ENCODE data around the gene GNPTAB. TPM values are rescaled to one million over a fixed set of nuclear protein-coding genes. Genes with fewer than 3 reads are reported as not detected.

Gene GNPTAB
- total and polyA plus RNA-seq, 2 donors (not counting 1 experiment from before 2014, with no cell fraction given): 10.4 to 79.4 TPM

GRCh38 chr12:101761350-101761749 is 69.4 kb downstream of the GNPTAB start:
- ChIA-PET POLR2A (no interaction called here), CTCF (interaction anchor here (0.7 to 4.0 kb wide), 9 partner anchors 11 to 347 kb away, joined by 3 to 30 read pairs (median 6); no protein-coding TSS in a partner anchor)
- Mint-ChIP-seq H3K27ac (peak overlapping the region; percentile 15), H3K4me3 (no peak overlapping the region), H3K9me3 (ENCODE audit: insufficient read depth) (no peaks in the 10 kb centered on the region), H3K27me3 (no peaks in the 10 kb centered on the region), H3K4me1 (peaks cover 20% of the 10 kb centered on the region)
- intact Hi-C loops (cut with micrococcal nuclease): loop anchor here (2.0 to 5.0 kb wide), 3 partner anchors 17 to 271 kb away; no protein-coding TSS in a partner anchor
- Histone ChIP-seq H2AFZ (ENCODE audit: insufficient read depth, low read depth, low read length, poor library complexity, severe bottlenecking) (no peak overlapping the region), H3K27me3 (replicated peaks in 1 of 4; ENCODE audit: control extremely low read depth in 1 of 4, control insufficient read depth in 3 of 4, insufficient read depth in 4 of 4, low read length in 3 of 4) (no peaks in the 10 kb centered on the region), H4K20me1 (ENCODE audit: control insufficient read depth, insufficient read depth, low read length, poor library complexity, severe bottlenecking) (no peaks in the 10 kb centered on the region), H3K4me2 (replicated peaks; ENCODE audit: low read depth, low read length, poor library complexity, severe bottlenecking) (no peak overlapping the region), H3K36me3 (replicated peaks in 1 of 2; ENCODE audit: control extremely low read depth in 1 of 2, control insufficient read depth in 1 of 2, extremely low read depth in 1 of 2, insufficient read depth in 2 of 2, low read length in 1 of 2) (peaks cover 5 to 34% of the 10 kb centered on the region in 2 experiments), H3K27ac (ENCODE audit: low read length in 2 of 2) (no peak overlapping the region), H3K9me3 (ENCODE audit: control extremely low read depth in 1 of 3, control insufficient read depth in 2 of 3, insufficient read depth in 1 of 3, low read length in 2 of 3) (no peaks in the 10 kb centered on the region), H3K4me3 (ENCODE audit: control extremely low read depth in 1 of 5, extremely low read depth in 1 of 5, insufficient read depth in 1 of 5, low read depth in 2 of 5, low read length in 4 of 5) (no peak overlapping the region), H3K4me1 (ENCODE audit: control insufficient read depth in 2 of 2, insufficient read depth in 2 of 2, low read length in 2 of 2) (peaks cover 3% of the 10 kb centered on the region in 2 donors), H3K9ac (ENCODE audit: low read length) (no peak overlapping the region), H3K79me2 (ENCODE audit: control insufficient read depth, insufficient read depth, low read length) (no peaks in the 10 kb centered on the region)
- DNase-seq (no peak), ATAC-seq (ENCODE audit: low read depth) (no peak)
- TF ChIP-seq, protein P1, sequence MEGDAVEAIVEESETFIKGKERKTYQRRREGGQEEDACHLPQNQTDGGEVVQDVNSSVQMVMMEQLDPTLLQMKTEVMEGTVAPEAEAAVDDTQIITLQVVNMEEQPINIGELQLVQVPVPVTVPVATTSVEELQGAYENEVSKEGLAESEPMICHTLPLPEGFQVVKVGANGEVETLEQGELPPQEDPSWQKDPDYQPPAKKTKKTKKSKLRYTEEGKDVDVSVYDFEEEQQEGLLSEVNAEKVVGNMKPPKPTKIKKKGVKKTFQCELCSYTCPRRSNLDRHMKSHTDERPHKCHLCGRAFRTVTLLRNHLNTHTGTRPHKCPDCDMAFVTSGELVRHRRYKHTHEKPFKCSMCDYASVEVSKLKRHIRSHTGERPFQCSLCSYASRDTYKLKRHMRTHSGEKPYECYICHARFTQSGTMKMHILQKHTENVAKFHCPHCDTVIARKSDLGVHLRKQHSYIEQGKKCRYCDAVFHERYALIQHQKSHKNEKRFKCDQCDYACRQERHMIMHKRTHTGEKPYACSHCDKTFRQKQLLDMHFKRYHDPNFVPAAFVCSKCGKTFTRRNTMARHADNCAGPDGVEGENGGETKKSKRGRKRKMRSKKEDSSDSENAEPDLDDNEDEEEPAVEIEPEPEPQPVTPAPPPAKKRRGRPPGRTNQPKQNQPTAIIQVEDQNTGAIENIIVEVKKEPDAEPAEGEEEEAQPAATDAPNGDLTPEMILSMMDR (IDR thresholded peaks at IDR 0.05): no peak
- TF ChIP-seq EZH2 (IDR thresholded peaks at IDR 0.05; ENCODE audit: borderline replicate concordance, insufficient read depth, low read depth, low read length, poor library complexity, severe bottlenecking): no peak
- no CpG with 5 or more reads among the region's 5 CpGs for WGBS (ENCODE audit: insufficient coverage)

DNA sequence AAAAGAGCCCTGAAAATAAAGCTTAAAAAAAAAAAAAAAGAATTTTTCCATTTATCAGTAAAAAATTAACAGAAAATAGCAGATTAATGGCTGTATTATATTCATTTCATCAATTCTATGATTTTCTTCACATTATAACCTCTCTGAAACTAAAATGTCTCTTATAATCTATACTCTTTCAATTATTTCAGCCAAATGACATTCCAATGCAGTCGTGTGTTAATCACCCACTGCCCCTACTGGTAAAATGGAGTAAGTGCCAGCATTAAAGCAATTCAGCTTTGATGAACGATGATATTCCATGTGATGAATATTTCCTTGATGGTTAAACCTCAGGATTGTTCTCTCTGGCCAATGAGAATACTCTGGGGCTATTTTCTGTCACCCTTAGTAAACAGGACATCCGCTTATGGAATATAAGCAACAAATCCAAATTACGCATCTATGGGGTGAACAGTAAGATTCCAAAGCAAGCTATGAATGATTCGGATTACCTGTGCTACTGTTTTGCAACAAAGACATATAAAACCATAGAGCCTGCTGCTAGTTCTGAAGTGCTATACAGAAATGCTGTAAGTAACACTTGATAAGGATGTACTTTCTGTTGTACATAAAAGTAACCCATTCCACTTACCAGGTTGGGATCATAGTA is 71.2 kb downstream of the GNPTAB start:
- peaks cover 20% of the 10 kb centered on the region for H3K4me1 Mint-ChIP-seq
- H3K27me3 ChIP-seq (replicated peaks in 1 of 4; ENCODE audit: control extremely low read depth in 1 of 4, control insufficient read depth in 3 of 4, insufficient read depth in 4 of 4, low read length in 3 of 4): no peaks in the 10 kb centered on the region
- H4K20me1 ChIP-seq (ENCODE audit: control insufficient read depth, insufficient read depth, low read length, poor library complexity, severe bottlenecking): no peaks in the 10 kb centered on the region
- ChIA-PET CTCF (interaction anchor here (0.6 to 4.0 kb wide), 64 partner anchors 8 to 353 kb away, joined by 3 to 30 read pairs (median 4); partner anchors contain the start of genes CHPT1 and GNPTAB), POLR2A (interaction anchor here (0.6 to 0.9 kb wide), 4 partner anchors 73 to 124 kb away, joined by 3 to 14 read pairs (median 5); no protein-coding TSS in a partner anchor)
- intact Hi-C loops (cut with micrococcal nuclease): loop anchor here (1.0 to 5.0 kb wide), 6 partner anchors 15 to 345 kb away; no protein-coding TSS in a partner anchor
- no peak overlapping the region for H3K4me3 Mint-ChIP-seq
- H3K27me3 Mint-ChIP-seq: no peaks in the 10 kb centered on the region
- no peak overlapping the region for H2AFZ ChIP-seq (ENCODE audit: insufficient read depth, low read depth, low read length, poor library complexity, severe bottlenecking)
- DNase-seq (peak; percentile 62), ATAC-seq (ENCODE audit: low read depth) (peak; percentile 72)
- no peak for TF ChIP-seq EZH2 (IDR thresholded peaks at IDR 0.05; ENCODE audit: borderline replicate concordance, insufficient read depth, low read depth, low read length, poor library complexity, severe bottlenecking)
- TF ChIP-seq, protein P1 (IDR thresholded peaks at IDR 0.05): peak; percentile 89
- 100% methylated on average over 2 of the region's 5 CpGs for WGBS (ENCODE audit: insufficient coverage)
- peaks cover 4 to 28% of the 10 kb centered on the region in 2 experiments for H3K36me3 ChIP-seq (replicated peaks in 1 of 2; ENCODE audit: control extremely low read depth in 1 of 2, control insufficient read depth in 1 of 2, extremely low read depth in 1 of 2, insufficient read depth in 2 of 2, low read length in 1 of 2)
- no peak overlapping the region for H3K4me2 ChIP-seq (replicated peaks; ENCODE audit: low read depth, low read length, poor library complexity, severe bottlenecking)
- no peak overlapping the region for H3K27ac ChIP-seq (ENCODE audit: low read length in 2 of 2)
- peaks cover 3% of the 10 kb centered on the region in 2 donors for H3K4me1 ChIP-seq (ENCODE audit: control insufficient read depth in 2 of 2, insufficient read depth in 2 of 2, low read length in 2 of 2)
- H3K4me3 ChIP-seq (ENCODE audit: control extremely low read depth in 1 of 5, extremely low read depth in 1 of 5, insufficient read depth in 1 of 5, low read depth in 2 of 5, low read length in 4 of 5): no peak overlapping the region
- no peak overlapping the region for H3K9ac ChIP-seq (ENCODE audit: low read length)
- H3K9me3 Mint-ChIP-seq (ENCODE audit: insufficient read depth): no peaks in the 10 kb centered on the region
- H3K79me2 ChIP-seq (ENCODE audit: control insufficient read depth, insufficient read depth, low read length): no peaks in the 10 kb centered on the region
- H3K9me3 ChIP-seq (ENCODE audit: control extremely low read depth in 1 of 3, control insufficient read depth in 2 of 3, insufficient read depth in 1 of 3, low read length in 2 of 3): no peaks in the 10 kb centered on the region
- H3K27ac Mint-ChIP-seq: no peak overlapping the region
